ENCODE measurements around the gene SLC22A2. TPM values are rescaled to one million over a fixed set of nuclear protein-coding genes. Genes with fewer than 3 reads are reported as not detected.

SLC22A2 gene
- total and polyA plus RNA-seq, 2 of the 13 experiments (the other 11 are each of a cell fraction or from before 2014, with no cell fraction given), result not detected

GRCh38 chr6:160254467-160255312 is 3.9 kb downstream of the SLC22A2 start (continued):
- TF ChIP-seq ZNF264 (CRISPR knock-in tag; IDR thresholded peaks at IDR 0.05), result 0 out of 2 replicates have a peak, but pooled peaks have one; percentile 17
- peak; percentile 50; the same call in 1 of the 2 replicates for TF ChIP-seq ZNF574 (CRISPR knock-in tag; IDR thresholded peaks at IDR 0.05)
- TF ChIP-seq ISX (CRISPR knock-in tag; conservative IDR thresholded peaks at IDR 0.05), result no peak
- TF ChIP-seq HMG20A (CRISPR knock-in tag; IDR thresholded peaks at IDR 0.05; ENCODE audit: borderline replicate concordance), result peak; percentile 81
- TF ChIP-seq ERF (CRISPR knock-in tag; IDR thresholded peaks at IDR 0.05), result 0 out of 2 replicates have a peak, but pooled peaks have one; percentile 39
- peak; percentile 73; the same call in 1 of the 2 replicates for TF ChIP-seq MIER3 (CRISPR knock-in tag; IDR thresholded peaks at IDR 0.05; ENCODE audit: borderline replicate concordance)
- peak; percentile 84 for TF ChIP-seq HDAC1 (CRISPR knock-in tag; IDR thresholded peaks at IDR 0.05)
- peak; percentile 74 for TF ChIP-seq ZMYM4 (CRISPR knock-in tag; IDR thresholded peaks at IDR 0.05)
- peak; percentile 52; the same call in 1 of the 2 replicates for TF ChIP-seq RXRB (CRISPR knock-in tag; IDR thresholded peaks at IDR 0.05; ENCODE audit: borderline replicate concordance)
- TF ChIP-seq ZNF547 (CRISPR knock-in tag; IDR thresholded peaks at IDR 0.05), result peak; percentile 70; the same call in 1 of the 2 replicates
- peak; percentile 50; the same call in 1 of the 2 replicates for TF ChIP-seq YEATS2 (CRISPR knock-in tag; IDR thresholded peaks at IDR 0.05; ENCODE audit: borderline replicate concordance)
- TF ChIP-seq MEIS2 (CRISPR knock-in tag; IDR thresholded peaks at IDR 0.05), result peak; percentile 88
- peak; percentile 71; the same call in 1 of the 2 replicates for TF ChIP-seq ZNF337 (CRISPR knock-in tag; IDR thresholded peaks at IDR 0.05; ENCODE audit: borderline replicate concordance, low read depth)
- peak; percentile 59; the same call in 1 of the 2 replicates for TF ChIP-seq ZMYM3 (CRISPR knock-in tag; IDR thresholded peaks at IDR 0.05)
- peak; percentile 44; the same call in 1 of the 2 replicates for TF ChIP-seq ZGPAT (CRISPR knock-in tag; IDR thresholded peaks at IDR 0.05)
- no peak for TF ChIP-seq ISL2 (CRISPR knock-in tag; IDR thresholded peaks at IDR 0.05)
- TF ChIP-seq CSRNP1 (CRISPR knock-in tag; IDR thresholded peaks at IDR 0.05), result no peak
- peak in 1 of 2 experiments; percentile 61; a peak in 2 of 4 replicates for TF ChIP-seq EP300 (IDR thresholded peaks at IDR 0.05; ENCODE audit: low read depth in 2 of 2, low read length in 2 of 2)
- no peak for TF ChIP-seq EP300 (CRISPR knock-in tag; IDR thresholded peaks at IDR 0.05; ENCODE audit: borderline replicate concordance)
- no peak for TF ChIP-seq RAD51 (IDR thresholded peaks at IDR 0.05; ENCODE audit: borderline replicate concordance)
- no peak for TF ChIP-seq ZFAT (CRISPR knock-in tag; conservative IDR thresholded peaks at IDR 0.05)
- no peak for TF ChIP-seq ZBTB7A (CRISPR knock-in tag; IDR thresholded peaks at IDR 0.05)
- peak; percentile 48 for TF ChIP-seq RARA (CRISPR knock-in tag; IDR thresholded peaks at IDR 0.05)
- TF ChIP-seq ZNF740 (CRISPR knock-in tag; IDR thresholded peaks at IDR 0.05), result no peak
- TF ChIP-seq MBD4 (IDR thresholded peaks at IDR 0.05; ENCODE audit: borderline replicate concordance, low read length), result no peak

Measured in HepG2 (cell line).